ENCODE results near the gene RGCC.

The RGCC gene

GRCh38 chr13:41520016-41520659 lies 62.8 kb downstream of the RGCC start:
- DNase-seq = no peak
